Hepatocyte (in vitro differentiated cells): ENCODE data around the gene CAMK4. TPM values are rescaled to one million over a fixed set of nuclear protein-coding genes. Genes with fewer than 3 reads are reported as not detected.

Experiments used
- DNase-seq: peaks from one replicate; pipeline ENCODE4 v3.0.0-alpha.2; 2016; ENCODE audit warnings: low spot score
- H2AFZ ChIP-seq: fragments of 200-600 bp; sonication (generic); 2 replicates; pipeline ENCODE4 v1.6.0; 2016; ENCODE audit warnings: antibody characterized with exemption, mild to moderate bottlenecking
- H3K27ac ChIP-seq: fragments of 200-600 bp; sonication (generic); 2 replicates; pipeline ENCODE4 v1.5.1; 2016; ENCODE audit warnings: mild to moderate bottlenecking
- H3K27me3 ChIP-seq: fragments of 200-600 bp; sonication (generic); 2 replicates; pipeline ENCODE4 v1.6.1; 2016
- H3K36me3 ChIP-seq: fragments of 200-600 bp; sonication (generic); replicated peaks from 2 replicates; pipeline ENCODE4 v1.5.1; 2016; ENCODE audit warnings: low read depth; ENCODE audit not compliant: insufficient read depth
- H3K4me1 ChIP-seq: fragments of 200-600 bp; sonication (generic); 2 replicates; pipeline ENCODE4 v1.5.1; 2016; ENCODE audit warnings: mild to moderate bottlenecking, moderate library complexity; ENCODE audit not compliant: insufficient read depth
- H3K4me2 ChIP-seq: fragments of 200-600 bp; sonication (generic); 2 replicates; pipeline ENCODE4 v1.6.0; 2016
- H3K4me3 ChIP-seq: fragments of 200-600 bp; sonication (generic); 2 replicates; pipeline ENCODE4 v1.5.1; 2016; ENCODE audit warnings: mild to moderate bottlenecking
- H3K79me2 ChIP-seq: fragments of 200-600 bp; sonication (generic); 2 replicates; pipeline ENCODE4 v1.6.0; 2017; ENCODE audit warnings: mild to moderate bottlenecking
- H3K9me2 ChIP-seq: fragments of 200-600 bp; sonication (generic); replicated peaks from 2 replicates; pipeline ENCODE4 v1.6.0; 2017; ENCODE audit warnings: mild to moderate bottlenecking; ENCODE audit not compliant: insufficient read depth
- H3K9me3 ChIP-seq: fragments of 200-600 bp; sonication (generic); 2 replicates; pipeline ENCODE4 v1.5.1; 2016; ENCODE audit warnings: low read depth, mild to moderate bottlenecking
- H4K20me1 ChIP-seq: fragments of 200-600 bp; sonication (generic); 2 replicates; pipeline ENCODE4 v1.6.0; 2016; ENCODE audit warnings: mild to moderate bottlenecking; ENCODE audit not compliant: insufficient read depth, poor library complexity, severe bottlenecking
- EZH2 ChIP-seq: fragments of 200-600 bp; sonication (generic); IDR thresholded peaks from 2 replicates; pipeline ENCODE4 v1.6.1; 2016; ENCODE audit warnings: antibody characterized with exemption, mild to moderate bottlenecking, borderline replicate concordance
- EZH2phosphoT487 ChIP-seq: fragments of 200-600 bp; sonication (generic); IDR thresholded peaks from one replicate; pipeline ENCODE4 v1.6.1; 2018; ENCODE audit warnings: antibody characterized with exemption, mild to moderate bottlenecking, low read depth, moderate library complexity; ENCODE audit not compliant: unreplicated experiment, severe bottlenecking
- WGBS: methylation state at CpG from one replicate; pipeline ENCODE4 v1.1.6; 2016; ENCODE audit warnings: low lambda C conversion rate; ENCODE audit errors: missing lambda C conversion rate; 5-methylcytosine and 5-hydroxymethylcytosine counted together
- polyA plus RNA-seq: library from polyadenylated mRNA; unstranded; fragments of >200 nt; fragmentation: Nextera tagmentation; extraction: Ambion mirVana; gene quantifications from 2 replicates; pipeline ENCODE4 v1.2.1, GENCODE V29; 2016
- total RNA-seq: library from RNA; depleted of rRNA; stranded (reverse); fragments of >200 nt; gene quantifications from 2 replicates; pipeline ENCODE4 v1.2.3, GENCODE V29; 2014
- TF ChIP-seq, protein P1 (sequence below): fragments of 200-600 bp; sonication (generic); IDR thresholded peaks from 2 replicates; pipeline ENCODE4 v1.5.1; 2016; ENCODE audit warnings: antibody characterized with exemption, mild to moderate bottlenecking; ENCODE audit not compliant: poor library complexity

Gene CAMK4
- total and polyA plus RNA-seq, 2 experiments from 2014 or later, result 1.0 to 3.4 TPM

DNA sequence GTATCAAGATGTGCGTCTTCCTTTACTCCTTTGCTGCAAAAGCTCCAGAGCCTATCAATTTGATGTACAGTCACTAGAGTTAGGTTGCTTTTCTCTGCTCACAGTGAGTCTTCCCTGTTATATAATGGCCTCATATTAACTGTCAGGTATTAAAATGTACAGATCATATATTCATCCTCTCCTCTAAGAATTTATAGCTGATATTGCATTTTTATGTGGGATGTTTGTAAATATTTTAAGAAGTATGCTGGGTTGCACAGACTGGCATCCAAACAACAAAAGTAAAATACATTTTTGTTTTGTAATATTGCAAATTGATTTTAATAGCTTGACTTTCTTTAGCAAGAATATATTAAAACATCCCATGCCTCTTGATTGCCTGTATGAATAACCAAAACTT lies 148.6 kb downstream of the CAMK4 start:
- Histone ChIP-seq H3K27me3 (no peaks in the 10 kb centered on the region), H3K36me3 (no peaks in the 10 kb centered on the region), H3K4me3 (no peak overlapping the region), H3K4me1 (no peaks in the 10 kb centered on the region), H3K4me2 (no peak overlapping the region), H3K9me2 (no peaks in the 10 kb centered on the region), H2AFZ (no peak overlapping the region), H3K9me3 (no peaks in the 10 kb centered on the region), H4K20me1 (no peaks in the 10 kb centered on the region), H3K27ac (no peak overlapping the region), H3K79me2 (no peaks in the 10 kb centered on the region)
- no peak for TF ChIP-seq EZH2phosphoT487
- TF ChIP-seq, protein P1, sequence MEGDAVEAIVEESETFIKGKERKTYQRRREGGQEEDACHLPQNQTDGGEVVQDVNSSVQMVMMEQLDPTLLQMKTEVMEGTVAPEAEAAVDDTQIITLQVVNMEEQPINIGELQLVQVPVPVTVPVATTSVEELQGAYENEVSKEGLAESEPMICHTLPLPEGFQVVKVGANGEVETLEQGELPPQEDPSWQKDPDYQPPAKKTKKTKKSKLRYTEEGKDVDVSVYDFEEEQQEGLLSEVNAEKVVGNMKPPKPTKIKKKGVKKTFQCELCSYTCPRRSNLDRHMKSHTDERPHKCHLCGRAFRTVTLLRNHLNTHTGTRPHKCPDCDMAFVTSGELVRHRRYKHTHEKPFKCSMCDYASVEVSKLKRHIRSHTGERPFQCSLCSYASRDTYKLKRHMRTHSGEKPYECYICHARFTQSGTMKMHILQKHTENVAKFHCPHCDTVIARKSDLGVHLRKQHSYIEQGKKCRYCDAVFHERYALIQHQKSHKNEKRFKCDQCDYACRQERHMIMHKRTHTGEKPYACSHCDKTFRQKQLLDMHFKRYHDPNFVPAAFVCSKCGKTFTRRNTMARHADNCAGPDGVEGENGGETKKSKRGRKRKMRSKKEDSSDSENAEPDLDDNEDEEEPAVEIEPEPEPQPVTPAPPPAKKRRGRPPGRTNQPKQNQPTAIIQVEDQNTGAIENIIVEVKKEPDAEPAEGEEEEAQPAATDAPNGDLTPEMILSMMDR, result no peak
- no peak for TF ChIP-seq EZH2
- DNase-seq, result no peak
- 91% methylated on average over 1 of the region's 1 CpG for WGBS

DNA sequence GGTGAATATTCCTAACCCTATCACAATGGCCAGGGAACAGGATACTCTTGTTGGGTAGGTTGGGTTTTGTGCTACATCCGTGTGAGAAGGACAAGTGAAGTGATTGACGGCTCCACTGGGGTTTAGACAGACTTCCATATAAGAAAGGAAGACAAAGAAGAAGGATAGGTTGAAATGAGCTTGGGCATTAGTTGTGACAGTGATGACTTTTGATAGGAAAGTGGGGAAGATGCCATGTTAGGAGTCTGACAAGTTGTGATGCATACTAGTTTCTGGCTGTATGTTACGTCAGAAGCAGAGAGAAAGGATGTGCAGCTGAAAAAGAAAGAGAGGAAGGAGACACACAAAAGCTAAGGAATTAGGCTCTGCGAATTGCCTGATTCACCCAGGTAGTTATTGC lies 150.2 kb downstream of the CAMK4 start:
- DNase-seq, result no peak
- H4K20me1 ChIP-seq, result no peaks in the 10 kb centered on the region
- 79% methylated on average over 4 of the region's 4 CpGs for WGBS
- no peak overlapping the region for H2AFZ ChIP-seq
- no peak overlapping the region for H3K4me2 ChIP-seq
- no peaks in the 10 kb centered on the region for H3K27me3 ChIP-seq
- no peaks in the 10 kb centered on the region for H3K79me2 ChIP-seq
- H3K4me3 ChIP-seq, result no peak overlapping the region
- H3K4me1 ChIP-seq, result no peaks in the 10 kb centered on the region
- no peaks in the 10 kb centered on the region for H3K36me3 ChIP-seq
- no peak overlapping the region for H3K27ac ChIP-seq
- H3K9me2 ChIP-seq, result no peaks in the 10 kb centered on the region
- H3K9me3 ChIP-seq, result no peaks in the 10 kb centered on the region
- TF ChIP-seq, protein P1, result no peak
- TF ChIP-seq EZH2phosphoT487 (no peak), EZH2 (no peak)

DNA sequence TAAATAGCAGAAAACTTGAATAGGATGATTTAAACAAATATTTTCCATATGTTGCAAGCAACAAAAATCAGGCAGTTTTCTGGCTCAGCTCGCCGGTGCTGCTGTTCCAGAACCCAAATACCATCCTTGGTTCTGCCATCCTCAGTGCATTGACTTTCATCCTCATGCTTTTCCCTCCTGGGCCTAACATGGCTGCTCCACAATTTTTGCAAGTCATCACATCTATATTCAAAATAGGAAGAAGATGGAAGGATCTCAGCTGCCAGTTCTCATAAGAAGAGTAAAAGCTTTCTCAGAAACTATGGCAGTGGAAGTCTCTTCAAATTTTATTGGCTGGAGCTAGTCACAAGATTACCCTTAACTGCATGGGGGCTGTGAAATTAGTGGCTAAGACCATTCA lies 151.5 kb downstream of the CAMK4 start:
- 98% methylated on average over 2 of the region's 2 CpGs for WGBS
- no peak overlapping the region for H3K27ac ChIP-seq
- H3K9me2 ChIP-seq, result no peaks in the 10 kb centered on the region
- H3K4me1 ChIP-seq, result no peaks in the 10 kb centered on the region
- no peaks in the 10 kb centered on the region for H3K27me3 ChIP-seq
- H3K4me2 ChIP-seq, result no peak overlapping the region
- H3K4me3 ChIP-seq, result no peak overlapping the region
- no peaks in the 10 kb centered on the region for H3K79me2 ChIP-seq
- TF ChIP-seq EZH2phosphoT487 (no peak), EZH2 (no peak)
- TF ChIP-seq, protein P1, result no peak
- no peaks in the 10 kb centered on the region for H4K20me1 ChIP-seq
- H2AFZ ChIP-seq, result no peak overlapping the region
- no peaks in the 10 kb centered on the region for H3K9me3 ChIP-seq
- H3K36me3 ChIP-seq, result no peaks in the 10 kb centered on the region
- DNase-seq, result no peak

DNA sequence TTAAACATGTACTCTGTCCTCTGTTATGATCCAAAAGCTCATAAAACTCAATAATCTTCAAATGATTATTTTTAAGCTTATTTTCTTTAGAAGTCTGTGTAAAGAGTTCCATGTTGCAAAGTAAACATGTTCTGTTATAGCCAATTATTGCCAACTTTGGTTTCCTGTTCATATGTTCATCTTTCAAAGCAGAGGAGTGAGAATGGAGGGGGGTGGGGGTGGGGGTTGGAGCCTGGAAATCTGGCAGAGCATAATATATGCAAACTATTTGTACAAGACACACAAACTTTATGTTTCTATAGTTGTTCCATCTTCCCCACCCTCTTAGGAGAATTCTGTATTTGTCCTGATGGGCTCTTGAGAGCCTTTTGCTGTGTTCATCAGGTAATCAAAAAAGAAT lies 153.1 kb downstream of the CAMK4 start:
- Histone ChIP-seq H3K4me3 (no peak overlapping the region), H3K36me3 (no peaks in the 10 kb centered on the region), H2AFZ (no peak overlapping the region), H4K20me1 (no peaks in the 10 kb centered on the region), H3K9me3 (no peaks in the 10 kb centered on the region), H3K4me2 (no peak overlapping the region), H3K9me2 (no peaks in the 10 kb centered on the region), H3K27ac (no peak overlapping the region), H3K27me3 (no peaks in the 10 kb centered on the region), H3K4me1 (no peaks in the 10 kb centered on the region), H3K79me2 (no peaks in the 10 kb centered on the region)
- DNase-seq, result no peak
- TF ChIP-seq EZH2phosphoT487, result no peak
- TF ChIP-seq, protein P1, result no peak
- no peak for TF ChIP-seq EZH2
